ENCODE results near the gene LRP4. TPM values are rescaled to one million over a fixed set of nuclear protein-coding genes. Genes with fewer than 3 reads are reported as not detected.
A peak's percentile ranks its signal among the peaks of the same experiment; 100 is the strongest.

LRP4 gene
- total and polyA plus RNA-seq, 2 of the 13 experiments (the other 11 are each of a cell fraction or from before 2014, with no cell fraction given): 4.7 to 13.3 TPM

DNA sequence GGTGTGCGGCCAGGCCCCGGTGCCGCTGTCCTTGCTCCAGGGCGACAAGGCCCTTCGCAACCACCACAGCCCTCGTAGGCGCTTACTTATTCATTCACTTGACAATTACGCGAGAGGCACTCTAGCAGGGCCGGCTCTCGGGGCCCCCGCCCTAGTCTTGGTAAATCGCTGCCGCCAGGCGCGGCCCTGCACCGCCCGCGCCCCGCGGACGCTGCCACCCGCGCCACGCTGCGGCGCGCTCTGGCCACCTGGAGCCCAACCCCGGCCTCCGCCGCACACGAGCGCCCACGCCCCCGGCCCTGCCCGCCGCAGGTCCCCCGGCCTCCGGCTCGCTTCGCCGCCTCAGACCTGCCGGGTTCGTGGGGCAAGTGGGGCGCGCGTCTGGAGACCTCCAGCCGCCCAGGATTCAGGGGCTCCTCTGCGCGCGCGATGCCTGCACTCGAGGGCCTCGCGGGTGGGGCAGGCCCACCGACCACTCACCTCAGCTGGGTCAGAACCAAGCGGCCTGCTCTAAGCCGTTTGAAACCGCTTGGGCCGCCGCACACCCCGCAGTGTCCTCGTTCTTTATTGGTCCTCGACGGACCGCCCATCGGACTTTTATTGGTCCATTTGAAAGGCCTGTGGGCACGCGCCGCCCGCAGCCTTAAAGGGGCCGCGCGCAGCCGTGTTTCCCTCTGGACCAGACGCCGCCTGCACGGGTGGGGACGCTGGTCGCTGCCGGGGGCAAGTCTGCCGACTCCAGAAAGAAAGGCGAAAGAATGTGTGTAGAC lies 72.4 kb downstream of the LRP4 start, which contains the start of gene CKAP5 (continued):
- 0 out of 2 replicates have a peak, but pooled peaks have one; percentile 77 for TF ChIP-seq ZNF567 (CRISPR knock-in tag; IDR thresholded peaks at IDR 0.05; ENCODE audit: borderline replicate concordance)
- TF ChIP-seq, protein P1, sequence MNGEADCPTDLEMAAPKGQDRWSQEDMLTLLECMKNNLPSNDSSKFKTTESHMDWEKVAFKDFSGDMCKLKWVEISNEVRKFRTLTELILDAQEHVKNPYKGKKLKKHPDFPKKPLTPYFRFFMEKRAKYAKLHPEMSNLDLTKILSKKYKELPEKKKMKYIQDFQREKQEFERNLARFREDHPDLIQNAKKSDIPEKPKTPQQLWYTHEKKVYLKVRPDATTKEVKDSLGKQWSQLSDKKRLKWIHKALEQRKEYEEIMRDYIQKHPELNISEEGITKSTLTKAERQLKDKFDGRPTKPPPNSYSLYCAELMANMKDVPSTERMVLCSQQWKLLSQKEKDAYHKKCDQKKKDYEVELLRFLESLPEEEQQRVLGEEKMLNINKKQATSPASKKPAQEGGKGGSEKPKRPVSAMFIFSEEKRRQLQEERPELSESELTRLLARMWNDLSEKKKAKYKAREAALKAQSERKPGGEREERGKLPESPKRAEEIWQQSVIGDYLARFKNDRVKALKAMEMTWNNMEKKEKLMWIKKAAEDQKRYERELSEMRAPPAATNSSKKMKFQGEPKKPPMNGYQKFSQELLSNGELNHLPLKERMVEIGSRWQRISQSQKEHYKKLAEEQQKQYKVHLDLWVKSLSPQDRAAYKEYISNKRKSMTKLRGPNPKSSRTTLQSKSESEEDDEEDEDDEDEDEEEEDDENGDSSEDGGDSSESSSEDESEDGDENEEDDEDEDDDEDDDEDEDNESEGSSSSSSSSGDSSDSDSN (CRISPR knock-in tag; IDR thresholded peaks at IDR 0.05): peak; percentile 94
- no peak for TF ChIP-seq POLR2AphosphoS2 (IDR thresholded peaks at IDR 0.05; ENCODE audit: low read depth, low read length)
- peak; percentile 93 for TF ChIP-seq BORCS8-MEF2B (CRISPR knock-in tag; IDR thresholded peaks at IDR 0.05)
- TF ChIP-seq ZNF24 (IDR thresholded peaks at IDR 0.05): no peak
- TF ChIP-seq SRF (IDR thresholded peaks at IDR 0.05; ENCODE audit: low read depth, low read length): no peak
- no peak for TF ChIP-seq PHF21A (CRISPR knock-in tag; IDR thresholded peaks at IDR 0.05)
- 0 out of 2 replicates have a peak, but pooled peaks have one; percentile 55 for TF ChIP-seq ZSCAN20 (CRISPR knock-in tag; IDR thresholded peaks at IDR 0.05; ENCODE audit: borderline replicate concordance)
- peak; percentile 95; the same call in 1 of the 2 replicates for TF ChIP-seq CCDC6 (CRISPR knock-in tag; IDR thresholded peaks at IDR 0.05)
- peak; percentile 98 for TF ChIP-seq TFDP1 (CRISPR knock-in tag; IDR thresholded peaks at IDR 0.05; ENCODE audit: borderline replicate concordance)
- TF ChIP-seq ZNF235 (CRISPR knock-in tag; IDR thresholded peaks at IDR 0.05; ENCODE audit: borderline replicate concordance): peak; percentile 72; the same call in 1 of the 2 replicates
- no peak; the same call in 1 of the 2 replicates for TF ChIP-seq RAD21 (CRISPR knock-in tag; IDR thresholded peaks at IDR 0.05)
- 0 out of 4 replicates have a peak, but pooled peaks of 1 of the 2 experiments have one; percentile 16 for TF ChIP-seq EP300 (IDR thresholded peaks at IDR 0.05; ENCODE audit: low read depth in 2 of 2, low read length in 2 of 2)
- TF ChIP-seq EP300 (CRISPR knock-in tag; IDR thresholded peaks at IDR 0.05; ENCODE audit: borderline replicate concordance): no peak
- no peak for TF ChIP-seq PAXIP1 (CRISPR knock-in tag; conservative IDR thresholded peaks at IDR 0.05)
- TF ChIP-seq ATAD3A (CRISPR knock-in tag; IDR thresholded peaks at IDR 0.05): no peak
- no peak for TF ChIP-seq DDIT3 (CRISPR knock-in tag; IDR thresholded peaks at IDR 0.05)
- TF ChIP-seq ZNF841 (CRISPR knock-in tag; IDR thresholded peaks at IDR 0.05; ENCODE audit: borderline replicate concordance): no peak
- TF ChIP-seq ZFP36L2 (CRISPR knock-in tag; IDR thresholded peaks at IDR 0.05): no peak
- TF ChIP-seq, protein P2, sequence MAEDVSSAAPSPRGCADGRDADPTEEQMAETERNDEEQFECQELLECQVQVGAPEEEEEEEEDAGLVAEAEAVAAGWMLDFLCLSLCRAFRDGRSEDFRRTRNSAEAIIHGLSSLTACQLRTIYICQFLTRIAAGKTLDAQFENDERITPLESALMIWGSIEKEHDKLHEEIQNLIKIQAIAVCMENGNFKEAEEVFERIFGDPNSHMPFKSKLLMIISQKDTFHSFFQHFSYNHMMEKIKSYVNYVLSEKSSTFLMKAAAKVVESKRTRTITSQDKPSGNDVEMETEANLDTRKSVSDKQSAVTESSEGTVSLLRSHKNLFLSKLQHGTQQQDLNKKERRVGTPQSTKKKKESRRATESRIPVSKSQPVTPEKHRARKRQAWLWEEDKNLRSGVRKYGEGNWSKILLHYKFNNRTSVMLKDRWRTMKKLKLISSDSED (CRISPR knock-in tag; IDR thresholded peaks at IDR 0.05): 0 out of 2 replicates have a peak, but pooled peaks have one; percentile 53

Measured in HepG2 (cell line).